Omental fat pad (tissue), 4 donors: ENCODE results near the gene NUDT16L1. TPM values are rescaled to one million over a fixed set of nuclear protein-coding genes. Genes with fewer than 3 reads are reported as not detected.

Source experiments
- ATAC-seq: fragments of 150-250 bp; one replicate; pipeline ENCODE4 v1.9.1; 2016; ENCODE audit warnings: mild to moderate bottlenecking, moderate library complexity; ENCODE audit not compliant: low FRiP score
- DNase-seq: peaks from one replicate; pipeline ENCODE4 v3.0.0-alpha.2; 2019; ENCODE audit warnings: low spot score
- CTCF ChIP-seq, 3 donors: fragments of 450-650 bp; IDR thresholded peaks; one replicate each; pipeline ENCODE4 v1.5.1; 2016 to 2017; ENCODE audit warnings: antibody characterized with exemption in 3 of 3, mild to moderate bottlenecking in 3 of 3, moderate library complexity in 2 of 3
- small RNA-seq: library from RNA; depleted of rRNA; stranded (forward); fragments of <200 nt; gene quantifications from one replicate; pipeline ENCODE3, GENCODE V24; 2016
- total RNA-seq, 4 donors: library from RNA; depleted of rRNA; stranded (reverse); fragments of >200 nt; gene quantifications; one replicate each; pipeline ENCODE4 v1.1.0, GENCODE V29; 2016

Gene NUDT16L1
- total RNA-seq, 4 donors from 2014 or later, result 12.4 to 26.8 (median 20.9) TPM

DNA sequence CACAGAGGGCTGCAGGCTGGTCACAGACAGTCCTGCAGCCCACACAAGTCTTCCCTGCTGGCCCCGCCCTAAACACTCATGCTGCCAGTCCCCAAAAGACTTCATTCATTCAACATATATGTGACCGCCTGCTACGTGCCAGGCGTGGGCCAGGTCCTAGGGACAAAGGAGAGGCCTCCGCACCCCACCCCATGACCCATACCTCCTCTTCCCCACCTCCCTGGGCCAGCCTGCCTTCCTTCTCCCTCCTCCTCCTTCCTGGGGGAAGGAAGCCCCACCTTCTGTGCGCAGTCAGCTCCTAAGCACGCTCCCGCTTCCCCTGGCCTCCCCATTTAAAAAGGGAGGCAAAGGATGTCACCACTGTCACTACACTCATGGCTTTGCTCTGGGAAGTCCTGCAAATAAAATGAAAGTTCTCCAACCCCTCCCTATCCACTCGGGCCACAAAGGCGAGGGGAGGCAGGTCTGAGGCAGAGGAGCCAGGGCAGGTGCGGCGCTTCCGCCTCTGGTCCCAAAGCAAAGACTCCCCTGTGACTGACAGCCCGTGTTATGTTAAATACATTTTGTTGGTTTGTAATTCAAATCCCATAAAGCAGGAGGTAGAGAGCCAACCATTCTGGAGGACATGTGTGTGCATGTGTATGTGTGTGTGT, 50.0 kb downstream of the NUDT16L1 start:
- DNase-seq (no peak), ATAC-seq (no peak)
- TF ChIP-seq CTCF (IDR thresholded peaks at IDR 0.05), result no peak

GRCh38 chr16:4744555-4745273, 51.4 kb downstream of the NUDT16L1 start:
- ATAC-seq (no peak), DNase-seq (no peak)
- TF ChIP-seq CTCF (IDR thresholded peaks at IDR 0.05), result no peak

GRCh38 chr16:4745274-4745569, 51.9 kb downstream of the NUDT16L1 start:
- TF ChIP-seq CTCF (IDR thresholded peaks at IDR 0.05), result no peak
- ATAC-seq, result no peak

More at GRCh38 chr16:4745274-4745569, 51.9 kb downstream of the NUDT16L1 start:
- DNase-seq, result no peak

Small RNAs within 50 kb of the gene (small RNA-seq; reads per million reads assigned to genes)
- gene MIR6769A, result not detected

Other genes starting within 250 kb of the NUDT16L1 start
- gene NMRAL1, start 218.9 kb upstream of the NUDT16L1 start, total RNA-seq, result 10 to 100 TPM; 27.9 to 56.8 (median 44.5) TPM
- 100 to 1,000 TPM in 1 of 4 donors, 10 to 100 TPM in 3; 82.8 to 105 (median 96.5) TPM for gene HMOX2, start 217.2 kb upstream of the NUDT16L1 start, total RNA-seq
- 10 to 100 TPM; 12.7 to 18.8 (median 14.2) TPM for gene CDIP1, start 154.8 kb upstream of the NUDT16L1 start, total RNA-seq
- gene C16orf96, start 137.2 kb upstream of the NUDT16L1 start, total RNA-seq, result under 1 TPM in 2 of 4 donors, not detected in 2; 0.19 to 0.36 TPM
- gene UBALD1, start 78.7 kb upstream of the NUDT16L1 start, total RNA-seq, result 10 to 100 TPM in 1 of 4 donors, 1 to 10 TPM in 3; 5.5 to 16.3 (median 6.7) TPM
- gene MGRN1, start 68.7 kb upstream of the NUDT16L1 start, total RNA-seq, result 10 to 100 TPM; 26.4 to 51.8 (median 31.4) TPM
- 10 to 100 TPM; 12.6 to 24.1 (median 17.2) TPM for gene ANKS3, start 40.7 kb downstream of the NUDT16L1 start, total RNA-seq
- gene DNAAF8, start 41.0 kb downstream of the NUDT16L1 start, total RNA-seq, result 1 to 10 TPM in 2 of 4 donors, under 1 TPM in 2; 0.31 to 1.1 (median 0.87) TPM
- gene ZNF500, start 73.6 kb downstream of the NUDT16L1 start, total RNA-seq, result 10 to 100 TPM in 2 of 4 donors, 1 to 10 TPM in 2; 8.9 to 18.6 (median 10.9) TPM
- not detected for gene SEPTIN12, start 94.8 kb downstream of the NUDT16L1 start, total RNA-seq
- not detected for gene SMIM22, start 101.8 kb downstream of the NUDT16L1 start, total RNA-seq
- 1 to 10 TPM; 5.5 to 9.3 (median 8.0) TPM for gene ROGDI, start 109.1 kb downstream of the NUDT16L1 start, total RNA-seq
- 10 to 100 TPM; 44.4 to 56.0 (median 52.0) TPM for gene GLYR1, start 153.7 kb downstream of the NUDT16L1 start, total RNA-seq
- gene UBN1, start 153.9 kb downstream of the NUDT16L1 start, total RNA-seq, result 10 to 100 TPM; 32.8 to 67.5 (median 41.1) TPM
- 10 to 100 TPM; 31.3 to 97.6 (median 59.5) TPM for gene PPL, start 243.6 kb downstream of the NUDT16L1 start, total RNA-seq